GM06990 (cell line): ENCODE results near the gene ATF7IP2.
"Not testable (repeated sequence)": the region's sequence is repeated elsewhere in the genome, so short reads cannot be mapped to it uniquely, and the experiment has no call there.

ENCODE experiments used
- DNase-seq: peaks from one replicate; pipeline ENCODE4 v3.0.0-alpha.2; 2011; ENCODE audit not compliant: insufficient read length; ENCODE audit errors: extremely low read depth
- H3K27me3 ChIP-seq: replicated peaks from 2 replicates; pipeline ENCODE4 v1.6.0; 2011; ENCODE audit warnings: low read length; ENCODE audit not compliant: control insufficient read depth, insufficient read depth
- H3K36me3 ChIP-seq: 2 replicates; pipeline ENCODE4 v1.5.1; 2011; ENCODE audit warnings: low read length; ENCODE audit not compliant: control insufficient read depth, insufficient read depth
- H3K4me3 ChIP-seq: replicated peaks from 2 replicates; pipeline ENCODE4 v1.5.1; 2011; ENCODE audit warnings: low read depth, mild to moderate bottlenecking, control low read depth, low read length
- CTCF ChIP-seq: IDR thresholded peaks from 2 replicates; pipeline ENCODE4 v1.5.1; 2011; ENCODE audit warnings: low read length, control low read depth, mild to moderate bottlenecking, inconsistent platforms; ENCODE audit not compliant: insufficient read depth, poor library complexity, severe bottlenecking

ATF7IP2 gene, protein sequence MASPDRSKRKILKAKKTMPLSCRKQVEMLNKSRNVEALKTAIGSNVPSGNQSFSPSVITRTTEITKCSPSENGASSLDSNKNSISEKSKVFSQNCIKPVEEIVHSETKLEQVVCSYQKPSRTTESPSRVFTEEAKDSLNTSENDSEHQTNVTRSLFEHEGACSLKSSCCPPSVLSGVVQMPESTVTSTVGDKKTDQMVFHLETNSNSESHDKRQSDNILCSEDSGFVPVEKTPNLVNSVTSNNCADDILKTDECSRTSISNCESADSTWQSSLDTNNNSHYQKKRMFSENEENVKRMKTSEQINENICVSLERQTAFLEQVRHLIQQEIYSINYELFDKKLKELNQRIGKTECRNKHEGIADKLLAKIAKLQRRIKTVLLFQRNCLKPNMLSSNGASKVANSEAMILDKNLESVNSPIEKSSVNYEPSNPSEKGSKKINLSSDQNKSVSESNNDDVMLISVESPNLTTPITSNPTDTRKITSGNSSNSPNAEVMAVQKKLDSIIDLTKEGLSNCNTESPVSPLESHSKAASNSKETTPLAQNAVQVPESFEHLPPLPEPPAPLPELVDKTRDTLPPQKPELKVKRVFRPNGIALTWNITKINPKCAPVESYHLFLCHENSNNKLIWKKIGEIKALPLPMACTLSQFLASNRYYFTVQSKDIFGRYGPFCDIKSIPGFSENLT

DNA sequence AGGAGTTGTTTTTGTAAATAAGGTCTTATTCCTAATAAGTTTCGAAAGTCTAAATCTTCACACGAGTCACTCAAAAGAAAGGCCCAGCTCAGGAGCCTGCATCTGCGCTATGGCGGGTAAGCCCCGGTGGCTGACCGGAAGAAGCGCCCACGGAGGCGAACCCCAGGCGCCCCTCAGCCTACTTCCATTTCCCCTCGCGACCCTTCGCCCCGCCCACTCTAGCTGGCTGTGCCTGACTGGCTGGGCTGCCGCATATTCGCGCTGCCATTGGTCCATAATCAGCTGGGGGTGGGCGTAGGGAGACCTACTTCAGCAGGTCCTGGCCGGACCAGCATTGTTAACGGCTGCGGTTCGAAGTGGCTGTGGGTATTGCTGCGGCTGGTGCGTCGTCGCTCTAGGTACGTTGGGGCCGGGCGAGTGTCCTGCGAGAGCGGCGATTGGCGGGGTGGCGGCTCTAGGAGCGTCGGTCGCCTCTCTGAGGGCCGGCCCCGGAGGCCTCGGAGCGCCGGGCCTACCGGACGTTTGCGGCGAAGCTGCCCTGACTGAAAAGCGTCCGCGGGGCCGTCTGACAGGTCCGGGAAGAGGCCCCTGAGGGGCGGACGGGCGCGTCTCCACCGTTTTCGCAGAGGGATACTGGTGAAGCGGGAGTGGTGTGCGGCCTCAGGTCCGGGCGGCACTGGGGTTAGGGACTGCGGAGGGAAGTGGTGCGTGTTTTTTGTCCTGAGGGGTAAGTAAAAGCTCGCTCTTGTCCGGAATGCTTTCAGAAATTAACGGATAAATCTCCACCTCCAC is at the start of gene ATF7IP2:
TSS of gene ATF7IP2 (plus strand) at position 337 of the 792 bp plus-strand sequence. CDS start 44,560 bp downstream, outside the sequence.
- no peak for TF ChIP-seq CTCF
- H3K27me3 ChIP-seq, result no peaks in the 10 kb centered on the region
- peak; percentile 91 for DNase-seq
- peak within 1 kb of the TSS; percentile 85 for H3K4me3 ChIP-seq
- H3K36me3 ChIP-seq, result no peaks in the 10 kb centered on the region; the same call in 1 of the 2 replicates

GRCh38 chr16:10338426-10338825 is 47.4 kb upstream of the ATF7IP2 start:
- no peak for DNase-seq
- TF ChIP-seq CTCF, result no peak
- Histone ChIP-seq H3K27me3 (no peaks in the 10 kb centered on the region), H3K36me3 (no peaks in the 10 kb centered on the region), H3K4me3 (no peak overlapping the region)

DNA sequence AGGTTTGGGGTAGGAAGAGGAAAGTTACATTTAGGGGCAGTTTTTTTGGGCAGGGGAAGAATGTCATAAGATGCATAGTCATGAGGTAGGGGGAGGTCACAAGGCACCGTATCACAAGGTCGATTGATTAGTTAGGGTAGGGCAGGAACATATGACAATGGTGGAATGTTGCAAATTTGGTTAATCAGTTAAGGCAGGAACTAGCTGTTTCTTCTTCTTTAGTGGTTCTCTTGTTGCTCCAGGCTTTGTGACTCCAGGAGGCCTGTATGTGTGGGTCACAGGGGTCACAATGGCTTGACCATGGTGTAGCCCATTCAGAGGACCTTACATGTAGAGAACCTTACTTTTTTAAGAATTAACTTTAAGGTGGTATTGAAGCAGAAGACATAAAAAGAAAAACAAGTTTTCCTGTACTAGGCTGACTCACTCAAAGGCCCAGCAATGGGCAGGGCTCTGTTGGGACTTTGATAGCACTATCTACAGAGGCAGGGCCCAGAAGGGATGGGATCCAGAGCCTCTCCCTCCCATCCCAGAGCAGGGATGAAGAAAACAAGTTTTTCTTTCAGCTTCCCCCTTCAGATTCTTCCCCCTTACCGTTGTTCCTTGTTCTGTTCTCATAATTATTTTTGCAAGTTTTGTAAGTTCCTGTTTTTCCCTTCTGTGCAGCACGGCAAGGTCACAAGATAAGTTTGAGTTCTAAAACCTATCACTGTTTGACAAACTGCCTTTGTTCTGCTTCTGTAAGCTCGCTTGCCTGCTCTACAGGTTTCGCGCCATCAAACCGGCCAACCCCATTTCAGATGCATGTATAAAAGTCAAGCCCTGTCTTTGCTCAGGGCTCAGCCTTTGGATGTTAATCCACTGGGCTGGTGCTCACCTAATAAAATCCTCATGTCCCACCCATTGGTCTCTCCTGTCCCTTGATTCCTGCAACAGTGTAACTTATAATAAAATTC is 45.8 kb upstream of the ATF7IP2 start:
- DNase-seq, result no peak
- H3K4me3 ChIP-seq, result no peak overlapping the region

GRCh38 chr16:10343124-10343760 is 42.6 kb upstream of the ATF7IP2 start:
- H3K27me3 ChIP-seq, result no peaks in the 10 kb centered on the region
- no peak overlapping the region for H3K4me3 ChIP-seq
- DNase-seq, result no peak

More for the DNA sequence above, 45.8 kb upstream of the ATF7IP2 start:
- TF ChIP-seq CTCF, result no peak
- Histone ChIP-seq H3K36me3 (no peaks in the 10 kb centered on the region), H3K27me3 (no peaks in the 10 kb centered on the region)

GRCh38 chr16:10344699-10345098 is 41.2 kb upstream of the ATF7IP2 start:
- not testable (repeated sequence) for H3K4me3 ChIP-seq, H3K36me3 ChIP-seq, DNase-seq, H3K27me3 ChIP-seq

More at GRCh38 chr16:10343124-10343760, 42.6 kb upstream of the ATF7IP2 start:
- TF ChIP-seq CTCF, result no peak
- H3K36me3 ChIP-seq, result no peaks in the 10 kb centered on the region
